OCI-M2 (cell line): ENCODE results near the gene WDR49.
"Not testable (repeated sequence)": the region's sequence is repeated elsewhere in the genome, so short reads cannot be mapped to it uniquely, and the experiment has no call there.

Source experiments
- DNase-seq: peaks from one replicate; lab custom pipeline; 2025; ENCODE audit not compliant: unreplicated experiment; lab: John Stamatoyannopoulos, UW

Gene WDR49

DNA sequence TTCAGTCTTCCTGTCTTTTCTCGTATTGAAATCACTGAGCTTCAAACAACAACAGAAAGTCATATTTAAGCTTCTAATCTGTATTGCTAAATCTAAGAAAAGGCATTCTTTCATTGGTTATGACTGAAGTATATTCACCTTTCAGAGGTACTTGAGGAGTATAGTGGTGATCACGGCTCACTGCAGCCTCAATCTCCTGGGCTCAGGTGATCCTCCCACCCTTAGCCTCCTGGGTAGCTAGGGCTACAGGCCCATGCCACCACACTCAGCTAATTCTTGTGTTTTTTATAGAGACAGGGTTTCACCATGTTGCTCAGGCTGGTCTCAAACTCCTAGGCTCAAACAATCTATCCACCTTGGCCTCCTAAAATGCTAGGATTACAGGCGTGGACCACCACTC, 38.7 kb downstream of the WDR49 start:
- DNase-seq: no peak

DNA sequence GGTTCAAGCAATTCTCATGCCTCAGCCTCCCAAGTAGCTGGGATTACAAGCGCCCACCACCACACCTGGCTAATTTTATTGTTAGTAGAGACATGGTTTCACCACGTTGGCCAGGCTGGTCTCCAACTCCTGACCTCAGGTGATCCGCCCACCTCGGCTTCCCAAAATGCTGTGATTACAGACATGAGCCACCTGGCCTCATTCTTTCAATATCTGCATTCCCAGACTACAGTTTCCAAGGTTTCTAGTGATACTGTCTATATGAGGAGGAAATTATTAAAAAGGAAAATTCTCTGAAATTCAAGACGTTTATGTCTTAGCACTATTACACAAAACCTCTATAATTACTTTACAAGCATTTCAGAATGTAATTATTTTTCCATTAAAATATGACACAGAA, 39.5 kb downstream of the WDR49 start:
- DNase-seq: not testable (repeated sequence)

GRCh38 chr3:167611718-167612117, 42.0 kb downstream of the WDR49 start:
- DNase-seq: no peak

- no peak for DNase-seq
Measured at GRCh38 chr3:167609156-167609555, 44.6 kb downstream of the WDR49 start.

DNA sequence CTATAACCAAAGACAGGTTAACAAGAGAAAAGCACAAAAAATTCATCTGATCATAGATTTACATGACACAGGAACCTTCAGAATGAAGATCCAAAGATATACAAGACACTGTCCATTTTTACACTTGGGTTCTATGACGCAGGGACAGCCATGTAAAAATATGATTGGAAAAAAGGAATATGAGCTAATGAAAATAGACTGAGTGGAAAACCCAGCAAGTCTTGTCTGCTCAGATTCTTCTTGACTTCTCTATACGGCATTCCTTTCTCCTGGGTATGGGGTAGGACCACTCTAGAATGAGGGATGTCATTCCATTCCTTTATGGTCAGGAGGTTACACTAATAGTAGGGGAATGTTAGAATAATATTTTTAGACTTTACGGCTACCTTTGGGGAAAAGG, 46.9 kb downstream of the WDR49 start:
- DNase-seq: no peak

DNA sequence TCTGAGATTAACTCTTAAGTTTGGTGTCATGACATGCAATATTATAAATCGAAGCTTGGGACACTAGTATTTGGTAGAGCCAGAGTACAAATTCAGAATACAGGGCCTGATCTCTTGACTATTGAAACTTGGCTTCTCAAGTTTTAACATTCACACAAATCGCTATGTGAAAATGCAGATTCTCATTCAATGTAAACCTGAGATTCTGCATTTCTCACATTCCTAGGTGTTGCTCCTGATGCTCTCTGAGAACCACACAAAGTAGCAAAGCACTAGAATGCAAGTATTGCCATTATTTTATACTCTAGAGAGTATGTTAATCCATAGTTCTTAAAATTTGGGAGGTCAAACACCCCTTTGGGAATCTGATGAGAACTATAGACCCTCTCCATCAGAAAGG, 47.9 kb downstream of the WDR49 start:
- DNase-seq: no peak

- no peak for DNase-seq
Measured at GRCh38 chr3:167602041-167602440, 51.7 kb downstream of the WDR49 start.

DNA sequence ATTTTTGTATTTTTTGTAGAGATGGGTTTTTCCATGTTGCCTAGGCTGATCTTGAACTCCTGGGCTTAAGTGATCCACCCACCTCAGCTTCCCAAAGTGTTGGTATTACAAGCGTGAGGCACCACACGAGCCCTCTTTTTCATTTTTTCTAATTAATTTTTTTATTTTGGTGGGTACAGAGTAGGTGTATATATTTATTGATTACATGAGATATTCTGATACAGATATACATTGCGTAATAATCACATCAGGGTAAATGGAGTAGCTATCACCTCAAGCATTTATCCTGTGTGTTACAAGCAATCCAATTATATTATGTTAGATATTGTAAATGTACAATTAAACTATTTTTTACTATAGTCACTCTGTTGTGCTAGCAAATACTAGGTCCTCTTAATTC, 66.1 kb downstream of the WDR49 start:
- no peak for DNase-seq

- DNase-seq: no peak
Measured at GRCh38 chr3:167575000-167575600, 78.6 kb downstream of the WDR49 start.

- no peak for DNase-seq
Measured at GRCh38 chr3:167572991-167573390, 80.8 kb downstream of the WDR49 start.

DNA sequence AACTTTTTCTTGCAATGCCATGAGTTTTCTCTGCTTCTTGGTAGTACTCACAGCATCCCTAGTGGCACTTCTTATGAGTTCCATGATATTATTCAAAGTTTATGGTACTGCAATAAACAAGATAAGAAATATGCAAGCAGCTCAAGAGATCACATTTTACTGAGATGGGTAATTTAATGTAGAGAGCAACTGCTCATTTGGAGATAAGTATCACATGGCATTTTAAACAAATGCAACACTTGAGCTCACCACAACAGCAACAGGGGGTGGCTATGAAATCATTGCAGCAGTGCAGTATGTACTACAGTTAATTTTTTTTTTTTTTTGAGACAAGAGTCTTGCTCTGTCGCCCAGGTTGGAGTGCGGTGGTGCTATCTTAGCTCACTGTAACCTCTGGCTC, 85.1 kb downstream of the WDR49 start:
- no peak for DNase-seq

DNA sequence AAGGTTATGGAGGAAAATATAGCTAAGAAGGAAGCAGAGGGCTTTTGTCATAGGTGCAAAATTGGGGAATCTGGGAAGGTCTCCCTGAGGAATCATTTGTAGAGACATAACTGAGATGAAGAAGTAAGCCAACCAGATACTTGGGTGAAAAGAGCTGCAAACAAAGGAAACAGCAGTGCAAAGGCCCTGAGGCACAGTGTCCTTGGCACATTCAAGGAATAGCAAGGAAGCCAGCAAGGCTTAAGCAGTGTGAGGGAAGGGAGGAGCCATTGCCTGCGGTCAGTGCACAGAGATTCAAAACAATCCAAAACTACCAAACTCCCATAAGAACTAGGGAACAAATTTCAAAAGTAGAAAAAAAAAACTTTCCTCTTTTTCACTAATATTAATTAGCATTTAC, 88.3 kb downstream of the WDR49 start:
- DNase-seq: no peak

DNA sequence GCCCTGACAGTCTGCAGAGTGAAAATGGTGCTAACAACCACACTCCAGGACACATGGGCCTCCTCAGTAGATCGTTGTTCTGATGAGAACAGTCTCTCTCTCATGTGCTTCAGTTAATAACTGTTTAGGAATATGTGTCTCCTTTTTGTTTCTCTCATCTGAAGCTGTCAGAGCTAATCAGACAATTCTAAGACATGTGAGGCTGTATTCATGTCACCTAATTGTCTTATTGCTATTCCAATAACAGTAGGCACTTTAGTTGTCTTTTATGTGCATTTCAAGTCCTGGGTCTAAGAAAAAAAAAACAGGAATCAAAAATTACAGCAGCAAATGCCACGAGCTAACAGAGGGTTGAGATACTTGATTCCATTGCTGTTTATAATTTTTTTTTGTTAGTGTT, 89.1 kb downstream of the WDR49 start:
- DNase-seq: no peak

DNA sequence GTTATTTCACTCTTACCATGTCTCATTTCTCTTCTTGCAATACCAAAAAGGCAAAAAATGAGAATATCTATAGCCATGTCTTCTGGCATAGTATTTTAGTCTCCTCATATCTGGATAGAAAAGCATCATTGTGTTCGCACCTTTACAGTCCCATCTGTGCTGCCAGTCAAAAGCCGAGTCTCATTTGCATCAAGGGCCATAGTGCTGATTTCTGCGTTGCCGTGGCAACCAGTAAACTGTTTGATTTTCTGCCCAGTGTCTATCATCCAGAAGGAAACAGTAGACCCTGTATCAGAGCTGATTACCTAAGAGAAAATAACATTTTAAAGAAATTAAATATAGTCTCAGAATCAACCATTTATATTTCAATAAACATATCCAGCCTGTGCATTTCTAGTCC, 93.8 kb downstream of the WDR49 start:
- no peak for DNase-seq

GRCh38 chr3:167554898-167555297, 98.8 kb downstream of the WDR49 start:
- DNase-seq: no peak

- no peak for DNase-seq
Measured at GRCh38 chr3:167538081-167538480, 115.7 kb downstream of the WDR49 start.

DNA sequence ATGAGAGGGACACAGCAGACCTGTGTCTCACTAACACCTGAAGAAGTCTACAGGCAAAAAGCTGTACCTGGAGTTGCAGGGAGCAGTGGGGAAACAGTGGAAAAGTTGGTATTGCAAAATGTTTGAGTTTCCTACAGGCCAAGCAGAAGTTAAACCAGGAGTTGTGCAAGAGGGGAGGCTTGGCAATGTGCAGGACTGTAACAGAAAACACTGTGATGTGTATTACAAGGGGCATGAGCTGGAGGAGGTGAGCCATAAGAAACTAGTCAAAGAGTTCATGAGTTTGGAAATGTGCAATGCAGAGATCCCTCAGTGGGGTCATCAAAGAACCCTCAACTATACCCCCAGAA, 132.8 kb downstream of the WDR49 start:
- DNase-seq: no peak

DNA sequence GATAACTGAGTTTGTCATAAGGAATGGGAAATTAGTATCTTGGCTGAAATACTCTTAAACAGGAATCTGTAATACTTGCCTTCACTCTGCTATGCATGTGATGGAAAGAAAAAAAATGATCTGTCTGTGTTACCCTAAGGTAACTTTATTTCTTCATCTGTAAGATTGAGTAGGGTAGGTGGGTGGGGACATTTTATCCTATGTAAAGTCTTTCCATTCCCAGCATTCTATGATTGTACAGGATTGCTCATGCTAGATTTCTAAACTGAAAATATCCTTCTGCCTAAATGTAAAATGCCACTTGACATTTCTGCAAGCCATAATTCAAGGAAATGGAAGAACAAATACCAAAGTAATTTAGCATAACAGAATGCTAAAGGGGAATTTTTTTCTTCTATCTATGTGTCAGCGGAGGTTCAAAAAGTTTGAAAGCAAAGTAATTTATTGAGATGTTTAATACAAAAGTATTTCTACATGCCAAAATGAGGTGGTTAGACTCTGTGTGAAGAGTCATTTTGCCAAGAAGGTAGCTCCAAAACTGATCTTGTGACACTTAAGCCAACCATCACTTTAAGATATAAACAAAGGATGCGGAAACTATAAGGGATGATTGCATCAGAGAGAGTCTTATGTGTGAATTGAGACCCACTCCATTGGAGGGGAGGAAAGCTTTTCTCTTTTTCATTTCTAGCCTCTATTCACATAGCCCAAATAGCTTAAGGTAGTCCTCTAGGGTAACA, 133.3 kb downstream of the WDR49 start:
- no peak for DNase-seq

DNA sequence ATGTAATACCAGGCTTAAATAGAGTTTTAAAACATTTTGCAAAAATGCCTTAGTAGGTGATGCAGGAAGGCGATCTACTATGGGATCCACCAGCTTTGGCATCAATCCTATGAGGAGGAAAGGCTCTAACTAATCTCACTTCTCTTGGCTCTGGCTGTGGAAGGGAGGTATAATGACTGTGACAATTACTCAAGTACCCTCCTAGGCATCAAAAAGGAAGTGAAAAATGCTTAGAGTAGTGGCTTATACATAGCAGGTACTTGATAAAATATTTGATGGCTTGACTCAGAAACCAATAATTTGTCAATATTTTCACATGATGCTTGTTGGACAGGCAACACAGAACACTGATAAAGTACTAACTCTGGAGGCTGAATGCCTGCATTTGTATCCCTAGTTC, 145.8 kb downstream of the WDR49 start:
- DNase-seq: no peak

DNA sequence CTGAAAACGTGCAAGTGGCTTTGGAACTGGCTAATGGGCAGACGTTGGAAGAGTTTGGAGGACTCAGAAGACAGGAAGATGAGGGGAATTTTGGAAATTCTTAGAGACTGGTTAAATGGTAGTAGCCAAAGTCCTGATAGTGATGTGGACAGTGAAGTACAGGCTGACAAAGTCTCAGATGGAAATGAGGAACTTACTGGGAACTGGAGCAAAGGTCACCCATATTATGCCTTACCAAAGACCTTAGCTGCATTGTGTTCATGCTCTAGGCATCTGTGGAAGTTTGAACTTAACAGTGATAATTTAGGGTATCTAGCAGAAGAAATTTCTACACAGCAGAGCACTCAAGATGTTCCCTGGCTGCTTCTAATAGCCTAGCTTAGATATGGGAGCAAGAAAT, 151.3 kb downstream of the WDR49 start:
- DNase-seq: no peak

DNA sequence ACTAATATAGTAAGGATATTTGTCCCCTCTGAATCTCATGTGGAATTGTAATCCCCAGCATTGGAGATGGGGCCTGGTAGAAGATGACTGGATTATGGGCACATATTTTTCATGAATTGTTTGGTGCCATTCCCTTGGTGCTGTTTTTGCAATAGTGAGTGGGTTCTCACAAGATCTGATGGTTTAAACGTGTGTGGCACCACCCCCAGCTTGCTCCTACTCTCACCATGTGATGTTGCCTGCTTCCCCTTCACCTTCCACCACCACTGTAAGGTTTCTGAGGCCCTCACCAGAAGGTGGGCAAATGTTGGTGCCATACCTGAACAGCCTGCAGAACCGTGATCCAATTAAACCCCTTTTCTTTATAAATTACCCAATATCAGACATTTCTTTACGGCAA, 151.8 kb downstream of the WDR49 start:
- no peak for DNase-seq

- DNase-seq: no peak
Measured at GRCh38 chr3:167497903-167498302, 155.8 kb downstream of the WDR49 start.

- no peak for DNase-seq
Measured at GRCh38 chr3:167493244-167493643, 160.5 kb downstream of the WDR49 start.
